Lower leg skin (tissue), 4 donors: ENCODE data around the gene DNAH10. TPM values are rescaled to one million over a fixed set of nuclear protein-coding genes. Genes with fewer than 3 reads are reported as not detected.

Experiments used
- DNase-seq, 2 donors: peaks; one replicate each; pipeline ENCODE4 v3.0.0-alpha.2; 2019; ENCODE audit warnings: low spot score in 2 of 2
- H3K4me3 ChIP-seq: fragments of 200-600 bp; sonication (generic); 2 replicates; pipeline ENCODE4 v1.5.1; 2017; ENCODE audit warnings: mild to moderate bottlenecking, low read depth; ENCODE audit not compliant: poor library complexity, severe bottlenecking
- POLR2A ChIP-seq, 2 donors: fragments of 450-650 bp; IDR thresholded peaks; one replicate each; pipeline ENCODE4 v1.6.1; 2016 to 2017; ENCODE audit warnings: antibody characterized with exemption in 2 of 2, mild to moderate bottlenecking in 1 of 2, moderate library complexity in 1 of 2
- WGBS, 2 donors: methylation state at CpG; one replicate each; pipeline ENCODE4 v1.1.5; 2018; 5-methylcytosine and 5-hydroxymethylcytosine counted together
- intact Hi-C: fragments of 100-400 bp; cut with DNase I; formaldehyde crosslinking; loops from one replicate; pipeline ENCODE4 v1.15.0; 2023; ENCODE audit warnings: low total_unique reads
- total RNA-seq, 4 donors: library from RNA; depleted of rRNA; stranded (reverse); fragments of >200 nt; gene quantifications; one replicate each; pipeline ENCODE4 v1.1.0, GENCODE V29; 2016
- TF ChIP-seq, protein P1 (sequence below), 3 donors: fragments of 450-650 bp; IDR thresholded peaks; one replicate each; pipeline ENCODE4 v1.5.1; 2016; ENCODE audit warnings: antibody characterized with exemption in 3 of 3, mild to moderate bottlenecking in 3 of 3, moderate library complexity in 2 of 3

The DNAH10 gene
- total RNA-seq, 4 donors from 2014 or later: 0.02 to 0.27 (median 0.06) TPM; not detected in 1

DNA sequence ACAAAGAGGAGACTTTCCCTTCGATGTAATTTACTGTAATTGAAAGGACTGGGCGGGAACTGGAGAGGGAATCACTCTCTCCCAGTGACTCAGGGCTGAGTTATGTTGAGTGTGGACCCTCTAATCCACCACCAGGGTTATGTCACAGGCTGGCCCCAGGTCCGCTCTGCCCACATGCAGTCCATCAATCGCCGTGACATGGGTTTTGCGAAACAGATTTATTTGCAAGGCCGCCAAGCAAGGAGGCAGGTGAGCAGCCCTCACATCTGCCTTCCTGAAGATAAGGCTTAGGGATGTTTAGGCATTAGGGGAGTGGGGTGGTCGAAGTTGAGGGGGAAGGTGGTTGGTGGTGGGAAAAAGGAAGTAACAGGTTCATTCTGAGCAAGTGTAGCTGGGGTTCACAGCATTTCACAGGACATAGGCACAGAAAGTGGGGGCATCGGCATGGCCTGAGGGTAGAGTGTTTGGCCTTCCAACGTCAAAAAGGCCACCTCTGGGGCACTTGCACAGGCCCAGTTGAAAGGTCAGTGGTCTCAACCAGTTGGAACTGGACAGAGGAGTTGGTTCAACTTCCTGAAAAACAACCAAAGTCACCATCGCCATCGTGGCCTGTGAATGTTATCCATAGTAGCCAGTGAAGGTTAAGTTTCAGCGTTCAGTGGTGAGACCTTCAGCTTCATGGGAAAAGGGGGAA, 66.9 kb downstream of the DNAH10 start:
- WGBS, 2 donors: 78 to 89% methylated on average over 13 of the region's 13 CpGs
- H3K4me3 ChIP-seq: no peak overlapping the region
- TF ChIP-seq, protein P1, sequence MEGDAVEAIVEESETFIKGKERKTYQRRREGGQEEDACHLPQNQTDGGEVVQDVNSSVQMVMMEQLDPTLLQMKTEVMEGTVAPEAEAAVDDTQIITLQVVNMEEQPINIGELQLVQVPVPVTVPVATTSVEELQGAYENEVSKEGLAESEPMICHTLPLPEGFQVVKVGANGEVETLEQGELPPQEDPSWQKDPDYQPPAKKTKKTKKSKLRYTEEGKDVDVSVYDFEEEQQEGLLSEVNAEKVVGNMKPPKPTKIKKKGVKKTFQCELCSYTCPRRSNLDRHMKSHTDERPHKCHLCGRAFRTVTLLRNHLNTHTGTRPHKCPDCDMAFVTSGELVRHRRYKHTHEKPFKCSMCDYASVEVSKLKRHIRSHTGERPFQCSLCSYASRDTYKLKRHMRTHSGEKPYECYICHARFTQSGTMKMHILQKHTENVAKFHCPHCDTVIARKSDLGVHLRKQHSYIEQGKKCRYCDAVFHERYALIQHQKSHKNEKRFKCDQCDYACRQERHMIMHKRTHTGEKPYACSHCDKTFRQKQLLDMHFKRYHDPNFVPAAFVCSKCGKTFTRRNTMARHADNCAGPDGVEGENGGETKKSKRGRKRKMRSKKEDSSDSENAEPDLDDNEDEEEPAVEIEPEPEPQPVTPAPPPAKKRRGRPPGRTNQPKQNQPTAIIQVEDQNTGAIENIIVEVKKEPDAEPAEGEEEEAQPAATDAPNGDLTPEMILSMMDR (IDR thresholded peaks at IDR 0.05): no peak
- no peak for TF ChIP-seq POLR2A (IDR thresholded peaks at IDR 0.05)
- intact Hi-C loops: no loop called here
- no peak for DNase-seq

DNA sequence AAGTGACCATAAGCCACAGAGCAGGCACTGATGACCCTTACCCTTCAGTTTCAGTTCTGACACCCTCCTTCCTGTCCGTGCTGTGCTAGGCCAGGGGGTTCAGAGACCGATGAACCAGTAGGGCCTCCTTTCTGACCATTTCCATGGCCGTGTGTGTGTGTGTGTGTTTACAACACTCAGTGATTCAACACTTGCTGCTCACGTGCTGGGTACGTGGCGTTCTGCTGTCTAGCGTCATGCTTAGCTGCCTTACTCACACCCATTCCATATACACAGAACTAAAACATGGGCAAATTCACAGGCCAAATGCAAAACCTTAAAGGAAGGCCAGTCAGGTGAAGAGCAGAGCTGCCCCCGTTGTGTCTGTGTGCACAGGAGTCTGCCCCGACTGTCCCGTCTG, 67.5 kb downstream of the DNAH10 start:
- 88 to 91% methylated on average over 10 of the region's 10 CpGs for WGBS, 2 donors
- no peak for DNase-seq
- H3K4me3 ChIP-seq: no peak overlapping the region
- intact Hi-C loops: no loop called here
- TF ChIP-seq, protein P1 (IDR thresholded peaks at IDR 0.05): peak in 1 of 3 donors; percentile 24
- TF ChIP-seq POLR2A (IDR thresholded peaks at IDR 0.05): no peak

DNA sequence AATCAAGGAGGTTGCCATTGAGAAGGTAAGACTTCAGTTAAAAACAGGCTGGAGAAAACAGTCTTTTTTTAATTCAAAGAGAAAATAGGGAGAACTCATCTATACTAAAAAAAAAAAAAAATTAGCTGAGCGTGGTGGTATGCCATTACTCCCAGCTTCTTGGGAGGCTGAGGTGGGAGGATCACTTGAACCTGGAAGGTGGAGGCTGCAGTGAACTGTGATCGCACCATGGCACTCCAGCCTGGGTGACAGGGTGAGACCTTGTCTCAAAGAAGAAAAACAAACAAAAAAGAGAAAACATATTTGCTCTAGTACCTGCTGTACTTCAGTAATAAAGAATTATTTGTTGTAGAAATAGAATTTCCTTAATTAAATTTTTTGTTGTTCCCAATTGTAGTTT, 68.6 kb downstream of the DNAH10 start:
- intact Hi-C loops: no loop called here

DNA sequence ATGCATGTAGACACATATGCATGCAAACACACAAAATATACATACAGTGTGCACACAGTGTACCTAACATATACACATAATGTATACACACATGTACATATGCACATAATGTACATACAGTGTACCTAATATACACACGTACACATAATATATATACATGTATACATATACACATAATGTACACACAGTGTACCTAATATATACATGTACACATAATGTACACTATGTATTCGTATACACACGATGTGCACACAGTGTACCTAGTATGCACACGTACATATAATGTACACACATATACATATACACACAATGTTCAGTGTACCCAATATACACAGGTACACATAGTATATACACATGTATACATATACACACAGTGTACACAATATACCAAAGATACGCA, 70.0 kb downstream of the DNAH10 start:
- intact Hi-C loops: no loop called here
- no peak overlapping the region for H3K4me3 ChIP-seq
- 92 to 97% methylated on average over 5 of the region's 5 CpGs for WGBS, 2 donors
- no peak for DNase-seq
- no peak for TF ChIP-seq POLR2A (IDR thresholded peaks at IDR 0.05)
- TF ChIP-seq, protein P1 (IDR thresholded peaks at IDR 0.05): no peak

More for the DNA sequence above, 68.6 kb downstream of the DNAH10 start:
- 83 to 93% methylated on average over 2 of the region's 2 CpGs for WGBS, 2 donors
- DNase-seq: no peak
- no peak overlapping the region for H3K4me3 ChIP-seq
- TF ChIP-seq POLR2A (IDR thresholded peaks at IDR 0.05): no peak
- TF ChIP-seq, protein P1 (IDR thresholded peaks at IDR 0.05): no peak

DNA sequence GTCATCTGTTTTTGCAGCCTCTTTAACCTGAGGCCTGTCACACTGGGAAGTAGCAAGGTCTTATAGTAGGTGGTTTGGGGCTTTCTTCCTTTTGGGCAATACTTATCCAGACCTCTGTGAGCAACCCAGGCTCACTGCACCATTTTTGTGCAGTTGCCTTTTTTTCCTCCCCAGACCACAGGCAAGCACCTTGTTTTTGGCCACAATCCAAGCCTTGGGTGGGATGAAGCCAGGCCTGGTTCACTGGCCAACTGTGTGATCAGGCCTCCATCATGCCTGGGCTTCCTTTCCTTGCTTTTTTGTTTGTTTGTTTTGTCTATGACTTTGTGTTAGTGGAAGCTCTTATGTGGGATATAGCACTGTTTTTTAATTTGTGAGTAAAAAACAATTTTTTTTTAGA, 71.7 kb downstream of the DNAH10 start:
- TF ChIP-seq, protein P1 (IDR thresholded peaks at IDR 0.05): no peak
- TF ChIP-seq POLR2A (IDR thresholded peaks at IDR 0.05): no peak
- intact Hi-C loops: no loop called here
- no peak overlapping the region for H3K4me3 ChIP-seq
- DNase-seq: no peak

DNA sequence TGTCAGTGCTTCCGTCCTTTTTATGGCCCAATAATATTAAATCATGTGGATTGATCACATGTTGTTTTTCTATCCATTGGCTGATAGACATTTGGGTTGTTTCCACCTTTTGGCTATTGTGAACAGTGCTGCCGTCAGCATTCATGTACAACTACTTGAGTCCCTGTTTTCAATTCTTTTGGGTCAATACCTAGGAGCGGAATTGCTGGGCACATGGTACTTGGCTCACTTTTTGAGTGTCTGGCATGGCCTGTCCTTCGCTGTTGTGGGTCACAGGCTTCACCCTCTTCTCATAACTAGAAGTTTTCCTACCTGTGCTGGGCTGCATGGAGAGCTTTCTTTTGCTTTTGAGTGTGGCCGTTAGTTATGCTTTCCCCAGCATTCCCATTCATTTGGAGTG, 72.7 kb downstream of the DNAH10 start:
- no peak for DNase-seq
- 86 to 88% methylated on average over 5 of the region's 5 CpGs for WGBS, 2 donors
- TF ChIP-seq, protein P1 (IDR thresholded peaks at IDR 0.05): no peak
- TF ChIP-seq POLR2A (IDR thresholded peaks at IDR 0.05): no peak
- intact Hi-C loops: no loop called here
- H3K4me3 ChIP-seq: no peak overlapping the region
